HPDE6-E6E7 (cell line): ENCODE measurements around the gene SERTAD1.
"Not testable (repeated sequence)": the region's sequence is repeated elsewhere in the genome, so short reads cannot be mapped to it uniquely, and the experiment has no call there.

Source experiments
- DNase-seq: peaks from one replicate; pipeline ENCODE4 v3.0.0; 2011; ENCODE audit warnings: missing footprints; ENCODE audit errors: extremely low spot score

Gene SERTAD1

DNA sequence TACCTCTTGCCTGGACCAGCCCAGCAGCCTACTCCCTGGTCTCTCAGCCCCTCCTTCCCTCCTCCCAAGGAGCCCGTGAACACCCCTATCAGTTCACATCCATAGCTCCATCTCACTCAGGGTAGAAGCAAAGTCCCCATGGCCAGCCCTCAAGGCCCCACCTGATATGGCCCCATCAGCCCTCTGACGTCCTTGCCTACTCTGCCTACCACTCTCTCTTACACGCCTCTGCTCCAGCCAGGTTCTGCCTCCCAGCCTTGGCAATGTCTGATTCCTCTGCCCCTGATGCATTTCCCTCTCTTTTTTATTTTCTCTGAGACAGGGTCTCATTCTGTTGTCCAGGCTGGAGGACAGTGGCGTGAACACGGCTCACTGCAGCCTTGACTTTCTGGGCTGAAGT, 26.2 kb upstream of the SERTAD1 start:
- no peak for DNase-seq

- DNase-seq, result no peak
These were observed 24.9 kb upstream of the SERTAD1 start for GRCh38 chr19:40450664-40451063.

DNA sequence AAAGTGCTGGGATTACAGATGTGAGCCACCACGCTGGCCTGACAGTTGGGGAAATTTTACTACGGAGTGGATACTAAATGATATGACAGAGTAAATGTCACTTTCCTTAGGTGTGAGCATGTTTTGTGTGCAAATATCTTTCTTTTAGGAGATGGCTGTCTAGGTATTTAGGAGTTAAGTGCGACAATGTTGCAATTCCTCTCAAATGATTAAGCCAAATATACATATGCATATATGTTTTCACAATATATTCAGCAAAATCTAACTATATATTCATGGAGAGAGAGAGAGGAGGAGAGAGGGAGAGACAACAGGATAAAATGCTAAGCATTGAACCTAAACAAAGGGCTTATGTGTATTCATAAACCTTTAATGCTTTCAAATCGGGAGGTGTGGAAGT, 23.7 kb upstream of the SERTAD1 start:
- no peak for DNase-seq

DNA sequence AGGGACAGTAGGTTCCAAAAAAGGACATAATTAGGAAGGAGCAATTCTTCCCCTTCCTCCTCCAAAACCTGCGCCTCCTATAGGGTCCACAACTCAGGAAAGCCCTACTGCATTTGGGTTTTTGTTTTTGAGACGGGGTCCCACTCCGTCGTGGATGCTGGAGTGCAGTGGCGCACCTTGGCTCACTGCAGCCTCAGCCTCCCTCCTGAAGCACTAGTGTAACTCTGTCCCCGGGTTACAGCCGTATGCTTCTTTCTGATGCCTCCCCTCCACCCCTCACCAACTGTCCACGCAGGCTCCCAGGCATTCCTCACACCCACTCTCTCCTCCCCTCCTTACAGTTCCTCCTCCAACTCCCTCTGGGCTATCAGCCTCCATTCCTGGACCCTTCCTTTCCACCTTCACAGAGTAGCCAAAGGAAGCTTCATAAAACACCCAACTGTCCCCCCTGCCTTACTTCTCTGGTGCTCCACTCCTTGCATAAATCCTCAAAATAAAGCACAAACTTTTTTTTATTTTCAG, 20.5 kb upstream of the SERTAD1 start:
- DNase-seq, result no peak

DNA sequence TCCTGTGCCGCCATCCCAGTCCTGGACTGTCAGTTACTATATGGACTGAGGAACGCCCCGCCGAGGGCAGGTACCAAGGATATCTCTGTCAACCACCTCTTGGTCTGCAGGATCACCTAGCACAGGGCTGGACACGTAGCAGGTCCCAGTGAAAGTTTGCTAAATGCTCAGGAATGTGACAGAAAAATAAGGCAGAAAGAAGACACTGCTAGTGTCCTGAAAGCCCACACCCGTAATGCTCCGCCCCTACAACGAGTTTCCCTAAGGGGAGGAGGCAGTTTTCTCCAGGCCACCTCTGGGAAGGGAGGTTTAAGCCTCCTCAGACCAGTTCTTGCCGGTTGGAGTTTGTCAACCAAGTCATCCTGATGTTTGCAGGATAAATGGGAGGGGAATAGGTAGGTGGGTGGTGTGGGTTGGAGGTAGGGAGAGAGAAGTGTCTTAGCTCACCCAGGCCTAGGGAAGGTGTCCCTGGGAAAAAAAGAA, 20.0 kb upstream of the SERTAD1 start:
- peak; percentile 58 for DNase-seq

DNA sequence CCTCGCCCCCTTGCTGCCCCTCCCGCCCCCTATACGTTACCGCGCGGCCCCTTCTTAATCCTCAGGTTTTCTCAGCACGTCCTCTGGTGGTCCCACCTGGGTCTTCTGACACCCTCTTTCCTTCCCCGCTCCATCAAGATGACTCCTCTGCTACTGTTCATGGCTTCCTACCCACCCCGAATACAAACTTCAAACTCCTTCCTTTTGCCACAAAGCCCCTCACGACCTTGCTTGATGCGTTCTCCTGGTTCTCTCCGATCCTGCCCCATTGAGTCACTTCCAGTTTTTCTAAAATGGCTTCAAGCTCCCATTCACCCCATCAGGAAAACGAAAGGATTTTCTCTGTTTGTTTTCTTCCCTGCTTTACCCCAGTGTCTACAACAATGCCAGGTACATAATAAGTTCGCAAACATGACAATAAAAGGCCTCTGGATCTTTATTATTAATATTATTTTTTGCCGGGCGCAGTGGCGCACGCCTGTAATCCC, 19.1 kb upstream of the SERTAD1 start:
- no peak for DNase-seq

GRCh38 chr19:40444000-40444824, 18.4 kb upstream of the SERTAD1 start, which contains the start of gene SERTAD3:
Gene SERTAD3 (minus strand): TSS chr19:40444335. CDS start chr19:40442080, 2,255 bp downstream.
- DNase-seq, result peak; percentile 89

DNA sequence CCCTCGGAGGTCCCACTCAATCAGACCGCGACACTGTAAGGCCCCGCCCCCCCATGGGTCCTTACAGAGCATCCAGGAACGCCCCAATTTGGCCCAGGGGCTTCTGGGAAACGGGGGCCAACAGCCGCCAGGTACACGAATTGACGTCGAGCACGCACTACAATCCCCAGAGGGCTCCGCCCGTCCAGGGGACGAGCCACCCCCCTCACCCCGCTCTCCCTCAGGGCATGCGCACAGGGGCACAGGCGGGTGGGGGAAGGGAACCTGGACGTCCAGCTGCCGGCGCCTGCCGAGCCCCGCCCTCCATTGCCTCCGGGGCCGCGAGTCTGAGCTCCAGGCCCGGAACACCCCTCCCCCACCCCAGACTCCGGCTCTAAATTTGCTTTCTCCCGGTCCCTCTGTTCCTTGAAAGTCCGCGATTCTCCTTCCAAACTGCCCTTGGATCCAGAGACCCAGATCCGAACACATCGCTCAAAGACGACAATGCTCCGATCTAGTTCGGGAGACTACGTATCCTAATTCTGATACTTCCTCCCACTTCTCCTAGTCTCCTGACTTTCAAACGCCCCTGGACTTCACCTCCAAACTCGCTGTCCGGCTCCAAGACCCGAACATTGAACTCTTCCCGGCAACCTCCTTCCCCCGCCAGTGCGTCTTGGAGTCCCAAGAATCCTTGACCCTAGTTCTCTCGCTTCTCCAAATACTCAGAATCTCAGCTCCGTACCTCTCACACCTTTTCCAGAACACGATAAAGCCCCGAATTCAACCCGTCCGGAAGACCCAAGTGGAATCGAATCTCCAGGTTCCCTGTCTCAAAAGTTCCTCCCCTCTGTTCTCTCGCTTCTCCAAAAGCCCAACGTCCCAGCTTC, 17.6 kb upstream of the SERTAD1 start:
- DNase-seq, result peak; percentile 97

DNA sequence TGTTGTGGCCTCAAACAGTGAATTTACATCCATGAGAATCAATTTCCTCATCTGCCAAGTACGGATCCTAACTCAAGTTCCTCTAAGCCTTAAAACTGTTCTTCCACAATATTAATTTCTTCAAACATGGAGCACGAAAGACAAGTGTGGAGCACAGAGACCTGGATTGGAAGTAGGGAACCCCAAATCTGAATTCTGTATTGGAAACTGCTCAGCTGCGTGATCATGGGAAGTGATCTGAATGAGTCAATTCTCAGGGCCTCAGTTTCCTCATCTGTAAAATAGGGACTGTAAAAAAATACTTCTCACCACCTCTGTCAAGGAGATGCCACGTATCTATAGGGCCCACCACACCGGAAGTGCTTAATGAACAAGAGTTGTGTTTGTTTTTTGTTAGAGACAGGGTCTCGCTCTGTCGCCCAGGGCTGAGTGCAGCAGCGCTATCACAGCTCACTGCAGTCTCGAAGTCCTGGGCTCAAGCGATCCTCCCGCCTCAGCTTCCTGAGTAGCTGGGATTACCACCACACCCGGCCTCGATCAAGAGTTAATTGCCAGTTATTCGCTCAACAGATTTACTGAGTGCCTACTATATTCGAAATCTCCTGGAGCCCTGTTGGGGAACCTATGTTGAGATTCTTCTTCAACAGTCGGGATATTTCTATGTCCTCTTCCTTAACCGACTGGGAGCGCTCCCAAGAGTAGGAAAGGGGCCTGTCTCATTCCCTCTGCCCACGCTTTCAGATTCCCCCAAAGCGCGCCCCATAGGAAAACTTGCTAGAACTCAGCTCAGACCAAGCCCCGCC, 16.7 kb upstream of the SERTAD1 start:
- no peak for DNase-seq

DNA sequence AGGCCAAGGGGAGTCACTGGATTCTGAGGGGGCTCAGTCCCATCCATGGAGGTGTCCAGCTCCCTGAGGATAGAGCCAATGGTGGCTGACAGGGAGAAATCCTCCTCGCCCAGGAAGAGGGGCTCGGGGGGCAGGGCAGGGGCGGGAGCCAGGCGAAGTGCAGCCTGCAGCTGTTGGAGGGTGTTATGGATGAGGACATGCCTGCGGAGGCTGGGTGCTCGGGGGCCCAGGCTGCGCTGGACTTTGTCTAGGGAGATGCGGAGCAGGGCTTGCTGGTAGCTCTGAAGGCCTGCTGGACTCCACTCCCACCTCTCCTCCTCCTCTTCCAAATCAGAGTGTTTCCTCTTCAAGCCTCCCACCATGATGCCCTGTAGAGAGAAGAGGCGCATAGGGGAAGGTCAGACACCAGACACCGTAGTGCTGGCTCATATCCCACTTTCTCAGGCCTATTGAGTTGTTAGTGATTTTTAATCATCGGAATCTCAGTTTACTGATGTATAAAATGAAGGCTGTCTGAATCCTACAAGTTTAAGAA, 16.0 kb upstream of the SERTAD1 start:
- DNase-seq, result no peak

DNA sequence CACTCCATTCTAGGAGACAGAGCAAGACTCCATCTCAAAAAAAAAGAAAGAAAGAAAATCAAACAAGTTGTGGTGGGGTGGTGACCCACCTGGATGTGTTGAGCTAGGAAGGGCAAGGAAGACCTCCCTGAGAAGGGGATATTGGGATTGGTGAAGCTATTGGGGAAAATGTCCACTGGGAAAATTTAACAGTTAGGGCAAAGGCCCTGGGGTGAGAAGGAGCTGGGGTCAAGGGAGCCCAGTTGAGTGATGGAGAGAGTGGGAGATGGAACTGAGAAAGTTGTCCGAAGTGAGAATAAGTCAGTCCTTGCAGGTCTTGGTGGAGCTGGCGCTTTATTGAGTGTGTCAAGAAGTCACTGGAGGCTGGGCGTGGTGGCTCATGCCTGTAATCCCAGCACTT, 12.5 kb upstream of the SERTAD1 start:
- DNase-seq, result no peak

GRCh38 chr19:40433391-40434216, 7.8 kb upstream of the SERTAD1 start:
- DNase-seq, result peak; percentile 84

DNA sequence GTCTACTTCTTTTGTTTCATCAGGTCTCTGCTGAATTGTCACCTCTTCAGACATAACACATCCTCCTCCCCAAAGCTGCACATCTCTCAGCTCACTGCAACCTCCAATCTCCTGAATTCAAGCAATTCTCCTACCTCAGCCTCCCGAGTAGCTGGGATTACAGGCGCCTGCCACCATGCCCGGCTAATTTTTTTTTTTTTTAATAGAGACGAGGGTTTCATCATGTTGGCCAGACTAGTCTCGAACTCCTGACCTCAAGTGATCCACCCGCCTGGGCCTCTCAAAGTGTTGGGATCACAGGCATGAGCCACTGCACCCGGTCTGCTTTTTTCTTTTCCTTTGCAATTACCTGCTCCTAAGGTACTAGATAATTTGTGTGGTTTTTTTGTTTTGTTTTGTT, 7.0 kb upstream of the SERTAD1 start:
- DNase-seq, result not testable (repeated sequence)

GRCh38 chr19:40431698-40432097, 5.9 kb upstream of the SERTAD1 start:
- no peak for DNase-seq

- not testable (repeated sequence) for DNase-seq
These were observed 4.5 kb upstream of the SERTAD1 start for GRCh38 chr19:40430242-40430641.

DNA sequence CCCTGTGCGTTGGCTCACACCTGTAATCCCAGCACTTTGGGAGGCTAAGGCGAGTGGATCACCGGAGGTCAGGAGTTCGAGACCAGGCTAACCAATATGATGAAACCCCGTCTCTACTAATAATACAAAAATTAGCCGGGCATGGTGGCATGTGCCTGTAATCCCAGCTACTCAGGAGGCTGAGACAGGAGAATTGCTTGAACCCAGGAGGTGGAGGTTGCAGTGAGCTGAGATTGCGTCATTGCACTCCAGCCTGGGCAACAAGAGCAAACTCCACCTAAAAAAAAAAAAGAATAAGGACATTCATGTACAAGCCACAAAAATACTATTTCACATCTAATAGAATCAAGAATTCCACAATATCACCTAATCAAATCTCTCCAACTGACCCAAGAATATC, 2.4 kb upstream of the SERTAD1 start:
- DNase-seq, result not testable (repeated sequence)

GRCh38 chr19:40424637-40425449, 949 bp downstream of the SERTAD1 start:
- DNase-seq, result no peak

DNA sequence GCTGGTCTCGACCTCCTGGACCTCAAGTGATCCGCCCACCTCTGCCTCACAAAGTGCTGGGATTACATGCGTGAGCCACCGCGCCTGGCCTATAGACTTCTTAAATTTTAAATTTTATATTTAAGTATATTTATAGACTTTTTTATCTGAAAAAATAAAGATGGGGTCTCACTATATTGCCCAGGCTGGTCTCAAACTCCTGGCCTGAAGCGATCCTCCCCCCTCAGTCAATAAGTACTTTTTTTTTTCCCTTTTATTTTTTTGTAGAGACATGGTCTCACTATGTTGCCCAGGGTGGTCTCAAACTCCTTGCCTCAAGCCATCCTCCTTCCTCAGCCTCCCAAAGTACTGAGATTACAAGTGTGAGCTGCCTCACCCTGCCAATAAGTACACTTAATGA, 1.9 kb downstream of the SERTAD1 start:
- no peak for DNase-seq
